Measurements from ENCODE around the gene RREB1.
A peak's percentile ranks its signal among the peaks of the same experiment; 100 is the strongest.

The RREB1 gene, protein sequence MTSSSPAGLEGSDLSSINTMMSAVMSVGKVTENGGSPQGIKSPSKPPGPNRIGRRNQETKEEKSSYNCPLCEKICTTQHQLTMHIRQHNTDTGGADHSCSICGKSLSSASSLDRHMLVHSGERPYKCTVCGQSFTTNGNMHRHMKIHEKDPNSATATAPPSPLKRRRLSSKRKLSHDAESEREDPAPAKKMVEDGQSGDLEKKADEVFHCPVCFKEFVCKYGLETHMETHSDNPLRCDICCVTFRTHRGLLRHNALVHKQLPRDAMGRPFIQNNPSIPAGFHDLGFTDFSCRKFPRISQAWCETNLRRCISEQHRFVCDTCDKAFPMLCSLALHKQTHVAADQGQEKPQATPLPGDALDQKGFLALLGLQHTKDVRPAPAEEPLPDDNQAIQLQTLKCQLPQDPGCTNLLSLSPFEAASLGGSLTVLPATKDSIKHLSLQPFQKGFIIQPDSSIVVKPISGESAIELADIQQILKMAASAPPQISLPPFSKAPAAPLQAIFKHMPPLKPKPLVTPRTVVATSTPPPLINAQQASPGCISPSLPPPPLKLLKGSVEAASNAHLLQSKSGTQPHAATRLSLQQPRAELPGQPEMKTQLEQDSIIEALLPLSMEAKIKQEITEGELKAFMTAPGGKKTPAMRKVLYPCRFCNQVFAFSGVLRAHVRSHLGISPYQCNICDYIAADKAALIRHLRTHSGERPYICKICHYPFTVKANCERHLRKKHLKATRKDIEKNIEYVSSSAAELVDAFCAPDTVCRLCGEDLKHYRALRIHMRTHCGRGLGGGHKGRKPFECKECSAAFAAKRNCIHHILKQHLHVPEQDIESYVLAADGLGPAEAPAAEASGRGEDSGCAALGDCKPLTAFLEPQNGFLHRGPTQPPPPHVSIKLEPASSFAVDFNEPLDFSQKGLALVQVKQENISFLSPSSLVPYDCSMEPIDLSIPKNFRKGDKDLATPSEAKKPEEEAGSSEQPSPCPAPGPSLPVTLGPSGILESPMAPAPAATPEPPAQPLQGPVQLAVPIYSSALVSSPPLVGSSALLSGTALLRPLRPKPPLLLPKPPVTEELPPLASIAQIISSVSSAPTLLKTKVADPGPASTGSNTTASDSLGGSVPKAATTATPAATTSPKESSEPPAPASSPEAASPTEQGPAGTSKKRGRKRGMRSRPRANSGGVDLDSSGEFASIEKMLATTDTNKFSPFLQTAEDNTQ (N-terminal part only)

DNA sequence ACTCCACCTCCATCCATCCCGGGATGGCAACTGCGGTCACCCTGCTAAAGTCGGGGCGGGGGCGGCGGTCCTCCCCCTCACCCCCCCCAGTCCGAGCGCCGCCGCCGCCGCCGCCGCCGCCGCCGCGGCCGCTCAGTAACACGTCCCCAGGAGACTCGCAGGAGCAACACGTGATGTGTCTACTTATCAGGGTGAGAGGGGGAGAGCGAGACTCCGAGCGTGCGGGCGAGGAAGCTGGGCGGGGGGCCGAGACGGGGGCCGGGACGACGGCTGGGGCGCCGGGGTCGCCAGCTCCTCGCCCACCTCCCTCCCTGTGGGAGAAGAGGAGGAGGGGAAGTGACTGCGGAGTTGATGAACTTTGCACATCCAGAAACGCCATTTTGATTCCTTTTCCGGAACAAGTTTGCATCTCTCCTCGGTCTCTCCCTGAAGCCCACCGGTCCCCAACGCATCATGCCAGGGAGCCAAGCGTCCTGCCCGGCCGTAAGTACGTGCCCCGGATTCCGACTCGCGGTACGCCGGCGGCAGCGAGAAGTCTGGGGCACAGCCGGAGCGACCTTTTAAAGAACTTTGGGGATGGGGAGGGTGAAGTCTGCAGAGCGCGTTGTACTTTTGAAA is at the start of gene RREB1:
Gene RREB1, plus strand, starts transcription at position 384 of the 618 bp plus-strand sequence. CDS start 73,951 bp downstream, outside the sequence.
- no peak for DNase-seq

DNA sequence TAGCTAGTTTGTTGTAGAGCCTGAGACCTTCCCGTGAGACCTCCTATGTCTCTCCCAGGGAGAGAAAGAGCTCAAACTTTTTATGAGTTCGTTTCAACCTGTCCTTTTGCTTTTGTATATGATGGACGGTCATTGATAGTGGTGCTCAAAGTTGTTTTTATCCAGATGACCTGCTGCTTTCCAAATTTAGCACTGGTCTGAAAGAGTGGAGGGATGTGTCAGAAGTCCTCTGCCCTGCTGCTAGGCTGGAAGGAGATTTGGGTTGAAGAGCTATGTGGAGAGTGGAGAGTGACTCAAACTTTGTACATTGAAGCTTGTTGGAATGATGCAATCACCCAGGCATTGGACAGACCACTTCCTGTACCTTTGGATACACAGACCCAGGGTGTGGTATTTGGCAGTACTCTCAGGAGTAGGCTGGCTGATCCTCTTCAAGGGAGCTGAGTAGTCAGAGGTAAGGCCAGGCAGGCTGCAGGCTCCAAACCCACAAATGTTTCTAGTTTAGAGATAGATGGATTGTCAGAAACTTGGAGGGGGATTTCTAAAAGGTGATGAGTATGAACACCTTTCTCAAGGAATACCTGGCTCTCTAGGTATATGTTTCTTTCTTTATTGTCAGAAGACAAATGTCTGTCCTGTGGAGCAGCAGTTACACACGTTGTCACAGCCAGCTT is 49.4 kb upstream of the RREB1 start:
- no peak for DNase-seq

DNA sequence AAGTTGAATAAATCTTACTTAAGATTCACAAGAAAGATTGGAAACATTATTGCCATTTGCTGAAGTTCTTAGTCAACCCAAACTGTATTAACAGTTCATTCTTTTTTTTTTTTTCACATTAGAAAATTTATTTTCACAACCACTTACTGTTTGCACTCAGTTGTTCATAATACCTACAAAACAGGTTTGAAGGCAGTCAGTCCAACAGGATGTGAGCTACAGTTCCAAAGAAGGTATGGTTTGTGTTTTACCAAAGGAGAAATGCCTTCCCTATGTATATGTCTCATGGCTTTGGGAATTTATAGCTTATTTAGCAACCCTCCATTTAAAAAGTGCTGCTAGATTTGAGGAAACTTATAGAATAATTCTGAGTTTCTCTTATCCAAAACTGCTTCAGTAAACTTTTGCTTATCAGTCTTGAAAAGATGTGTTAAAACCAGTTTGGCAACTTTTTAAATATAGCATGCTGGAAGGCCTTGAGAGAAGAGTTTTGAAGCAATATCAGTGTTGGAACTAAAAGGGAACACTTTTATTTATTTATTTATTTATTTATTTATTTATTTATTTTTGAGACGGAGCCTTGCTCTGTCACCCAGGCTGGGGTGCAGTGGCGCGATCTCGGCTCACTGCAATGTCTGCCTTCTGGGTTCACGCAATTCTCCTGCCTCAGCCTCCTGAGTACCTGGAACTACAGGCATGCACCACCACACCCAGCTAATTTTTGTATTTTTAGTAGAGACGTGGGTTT is 46.8 kb upstream of the RREB1 start:
- no peak for DNase-seq

DNA sequence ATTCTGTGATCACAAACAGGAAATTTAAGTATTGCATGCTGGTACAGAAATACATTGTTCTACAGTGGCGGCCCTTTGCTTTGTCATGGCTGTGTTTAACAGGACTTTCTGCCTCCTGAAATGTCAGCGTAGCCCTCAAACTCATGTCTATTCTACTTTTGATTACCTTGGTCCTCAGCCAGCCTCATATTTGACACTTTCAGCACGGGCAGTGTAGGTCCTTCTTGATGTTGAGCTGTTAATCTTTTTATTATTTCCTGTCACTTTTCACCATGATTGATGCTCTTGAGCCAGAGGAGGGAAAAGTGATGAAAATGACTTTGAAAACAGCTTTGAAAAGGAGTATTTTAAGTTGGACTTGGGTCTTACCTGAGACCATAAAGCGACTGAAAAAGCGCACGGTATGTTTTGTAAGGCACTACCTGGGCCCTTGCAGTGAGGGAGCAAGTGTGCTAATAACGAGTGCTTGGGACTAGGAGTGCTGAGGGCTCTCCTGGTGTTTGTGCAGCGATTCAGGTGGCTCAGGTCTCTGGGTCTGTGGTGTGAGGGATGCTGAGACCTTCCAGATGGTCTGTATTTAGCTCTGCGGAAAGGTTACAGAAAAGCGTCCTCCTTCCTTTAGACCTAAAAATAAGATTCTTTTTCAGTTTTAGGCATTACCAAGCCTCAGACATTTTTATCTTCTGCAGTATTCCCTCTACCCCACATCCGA is 45.2 kb upstream of the RREB1 start:
- no peak for DNase-seq

DNA sequence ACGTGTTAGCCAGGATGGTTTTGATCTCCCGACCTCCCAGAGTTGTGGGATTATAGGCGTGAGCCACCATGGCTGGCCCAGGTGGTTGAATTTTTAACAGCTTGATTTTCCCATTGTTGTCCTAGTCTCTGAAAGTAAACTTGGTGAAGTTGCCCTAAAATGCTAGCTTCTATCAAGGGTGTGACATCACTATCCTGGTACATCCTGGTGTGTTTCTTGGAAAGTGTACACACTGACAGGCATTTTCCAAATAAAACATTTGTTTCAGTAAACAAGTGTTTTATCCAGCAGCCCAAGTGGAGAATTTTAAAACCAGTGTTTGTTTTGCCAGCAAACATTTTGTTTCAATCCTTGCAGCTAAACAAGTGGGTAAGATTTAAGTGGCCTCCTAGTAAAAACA is 40.5 kb upstream of the RREB1 start:
- no peak for DNase-seq

DNA sequence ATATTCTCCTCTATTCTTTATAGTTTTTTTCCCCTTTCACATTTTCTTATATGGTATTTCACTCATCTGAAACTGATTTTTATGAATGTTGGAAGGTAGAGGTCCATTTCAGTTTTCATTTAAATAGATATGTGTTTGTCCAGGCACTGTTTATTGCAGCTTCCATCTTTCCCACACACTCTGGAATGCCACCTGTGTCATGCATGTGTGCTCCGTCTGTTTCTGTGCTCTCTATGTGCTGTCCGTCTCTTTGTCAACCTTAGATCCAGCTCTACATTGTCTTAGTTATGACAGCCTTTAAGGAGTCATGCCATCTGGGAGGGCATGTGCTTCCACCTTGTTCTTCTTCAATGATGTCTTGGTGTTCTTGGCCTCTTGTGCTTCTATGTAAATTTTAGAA is 36.4 kb upstream of the RREB1 start:
- DNase-seq = no peak

DNA sequence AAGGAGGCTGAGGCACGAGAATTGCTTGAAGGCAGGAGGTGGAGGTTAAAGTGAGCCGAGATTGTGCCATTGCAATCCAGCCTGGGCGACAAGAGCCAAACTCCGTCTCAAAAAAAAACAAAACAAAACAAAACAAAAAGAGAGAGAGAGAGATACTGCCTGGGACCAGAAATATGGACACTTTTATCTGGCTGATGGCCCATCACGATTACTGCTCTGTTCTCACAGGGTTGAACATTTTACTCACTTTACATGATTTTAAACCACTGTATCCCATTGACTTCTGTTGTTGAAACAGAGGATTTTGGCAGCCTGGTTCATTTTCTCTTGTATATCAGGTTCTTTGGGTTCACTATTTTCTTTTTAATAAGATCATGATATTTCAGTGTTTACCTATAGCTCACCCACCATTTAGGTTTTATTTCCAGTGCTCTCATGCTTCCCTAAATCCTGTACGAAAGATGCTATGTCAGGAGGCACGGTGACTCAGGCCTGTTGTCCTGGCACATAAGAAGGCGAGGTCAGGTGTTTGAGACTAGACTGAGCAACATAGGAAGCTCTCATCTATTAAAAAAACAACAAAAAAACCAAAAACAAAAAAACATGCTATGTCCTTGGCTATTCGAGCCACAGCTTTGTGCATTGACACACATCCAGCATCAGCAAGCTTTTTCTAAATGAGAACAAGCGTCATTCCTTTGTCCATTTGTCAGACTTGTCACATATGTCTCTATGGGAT is 34.5 kb upstream of the RREB1 start:
- no peak for DNase-seq

DNA sequence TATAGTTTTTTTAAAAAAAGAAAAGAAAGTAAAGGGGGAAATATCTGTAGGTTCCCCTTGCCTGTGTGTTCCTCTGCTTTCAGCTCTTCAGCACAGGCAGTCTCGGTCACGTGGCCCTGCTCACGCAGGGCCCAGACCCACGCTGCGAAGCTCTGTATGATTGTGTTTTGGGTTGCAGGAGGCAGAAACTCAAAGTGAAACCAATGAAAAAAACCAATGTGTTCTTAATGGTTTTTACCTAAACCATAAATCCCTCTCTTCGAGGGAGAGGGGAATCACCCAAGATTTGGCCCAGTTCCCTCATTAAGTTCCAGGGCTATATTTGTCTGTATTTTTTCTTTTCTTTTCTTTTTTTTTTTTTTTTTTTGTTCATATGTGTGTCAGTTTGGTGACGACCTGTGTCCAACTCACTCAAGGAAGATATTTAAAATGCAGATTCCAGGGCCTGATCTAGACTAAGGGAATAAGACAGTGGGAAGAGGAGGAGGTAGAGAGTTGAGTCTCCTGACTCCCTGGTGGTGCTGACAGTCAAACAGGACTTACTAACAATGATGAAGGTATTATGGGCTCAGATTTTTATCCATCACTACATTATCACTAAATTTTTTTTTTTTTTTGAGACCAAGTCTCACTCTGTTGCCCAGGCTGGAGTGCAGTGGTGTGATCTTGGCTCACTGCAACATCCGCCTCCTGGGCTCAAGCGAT is 33.8 kb upstream of the RREB1 start:
- DNase-seq = no peak

DNA sequence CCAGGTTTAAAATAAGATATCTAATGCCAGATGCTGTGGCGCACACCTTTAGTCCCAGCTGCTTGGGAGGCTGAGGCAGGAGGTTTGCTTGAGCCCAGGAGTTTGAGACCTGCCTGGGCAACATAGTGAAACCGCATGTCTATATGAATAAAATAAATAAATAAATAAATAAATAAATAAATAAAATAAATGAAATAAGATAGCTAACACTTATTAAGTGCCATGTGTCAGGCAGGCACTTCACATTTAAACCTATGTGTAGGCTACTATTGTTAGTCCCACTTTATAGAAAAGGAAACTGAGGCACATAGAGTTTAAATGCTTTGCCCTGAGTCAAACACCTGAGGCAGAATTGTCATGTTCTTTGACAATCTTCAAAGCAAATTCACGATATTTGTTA is 32.9 kb upstream of the RREB1 start:
- DNase-seq = no peak

DNA sequence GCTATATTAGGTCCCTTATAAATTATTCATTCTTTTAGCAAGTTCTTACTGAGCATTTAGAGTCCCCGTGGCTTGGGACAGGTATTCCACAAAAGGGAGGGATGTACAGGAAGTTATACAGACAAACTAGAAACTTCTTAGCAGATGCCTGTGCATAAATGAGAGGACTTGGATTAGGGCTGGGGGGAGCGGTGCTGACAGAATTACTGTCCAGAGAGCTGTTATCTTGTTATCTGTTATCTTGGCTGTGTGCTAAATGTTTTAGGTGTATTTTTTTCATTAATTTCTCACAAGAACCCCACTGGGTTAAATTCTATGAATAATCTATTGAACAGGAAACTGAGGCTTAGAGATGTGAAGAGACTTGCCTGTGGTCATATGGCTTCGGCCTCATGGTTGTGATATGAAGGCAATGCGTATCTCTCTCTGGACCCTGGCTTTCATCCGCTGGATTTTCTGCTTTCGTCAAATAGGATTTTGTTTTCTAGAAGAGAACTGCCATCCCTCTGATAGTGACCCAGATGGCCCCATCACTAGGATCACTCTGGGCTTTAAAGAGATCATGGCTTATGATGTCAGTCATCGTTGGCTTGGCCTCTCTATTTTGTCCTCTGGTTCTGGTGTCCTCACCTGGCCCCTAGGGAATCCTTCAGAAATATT is 32.3 kb upstream of the RREB1 start:
- no peak for DNase-seq

DNA sequence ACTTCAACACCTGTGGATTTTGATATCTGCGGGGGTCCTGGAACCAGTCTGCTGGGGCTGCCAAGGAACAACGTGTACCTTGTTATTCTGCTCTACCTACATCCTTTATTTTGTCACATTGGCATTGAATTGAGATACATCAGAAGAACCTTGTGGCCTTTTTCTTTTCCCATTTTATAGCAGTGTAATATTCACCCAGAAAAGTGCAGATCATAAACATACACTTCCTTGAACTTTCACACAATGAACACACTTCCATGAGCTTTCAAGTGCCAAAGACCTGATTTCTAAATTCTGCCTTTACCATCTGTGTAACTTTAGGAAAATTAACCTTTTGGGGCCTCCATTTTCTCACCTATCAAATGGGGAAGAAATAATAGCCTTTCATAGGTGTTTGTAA is 29.9 kb upstream of the RREB1 start:
- no peak for DNase-seq

DNA sequence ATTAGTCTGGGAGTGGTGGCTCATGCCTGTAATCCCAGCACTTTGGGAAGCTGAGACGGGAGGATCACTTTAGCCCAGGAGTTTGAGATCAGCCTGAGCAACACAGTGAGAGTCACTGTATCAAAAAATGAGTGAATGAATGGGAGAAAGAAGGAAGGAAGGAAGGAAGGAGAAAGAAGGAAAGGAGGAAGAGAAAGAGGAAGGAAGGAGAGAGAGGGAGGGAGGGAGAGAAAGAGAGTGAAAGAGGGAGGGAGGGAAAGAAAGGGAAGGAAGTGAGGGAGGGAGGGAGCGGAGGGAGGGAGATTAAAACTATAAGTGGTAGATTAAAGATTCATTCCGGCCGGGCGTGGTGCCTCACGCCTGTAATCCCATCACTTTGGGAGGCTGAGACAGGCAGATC is 28.9 kb upstream of the RREB1 start:
- no peak for DNase-seq

DNA sequence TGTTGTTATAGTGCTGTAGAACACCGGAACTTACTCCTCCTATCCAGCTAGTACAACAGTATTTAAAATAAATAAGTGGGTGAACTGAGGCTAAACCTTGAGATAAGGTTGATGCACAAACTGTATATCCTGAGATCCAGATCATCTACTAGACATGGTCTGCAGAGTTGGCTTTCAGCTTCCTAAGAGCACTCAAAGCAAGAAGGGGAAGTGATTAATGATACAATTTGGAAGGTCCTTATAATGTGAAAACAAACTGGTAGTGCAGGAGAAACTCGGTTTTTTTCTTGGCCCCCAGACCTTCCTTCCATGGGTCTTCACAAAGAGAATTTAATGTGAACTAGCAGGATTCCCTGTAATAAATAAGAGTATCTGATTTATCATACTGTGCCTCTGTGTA is 27.4 kb upstream of the RREB1 start:
- no peak for DNase-seq

DNA sequence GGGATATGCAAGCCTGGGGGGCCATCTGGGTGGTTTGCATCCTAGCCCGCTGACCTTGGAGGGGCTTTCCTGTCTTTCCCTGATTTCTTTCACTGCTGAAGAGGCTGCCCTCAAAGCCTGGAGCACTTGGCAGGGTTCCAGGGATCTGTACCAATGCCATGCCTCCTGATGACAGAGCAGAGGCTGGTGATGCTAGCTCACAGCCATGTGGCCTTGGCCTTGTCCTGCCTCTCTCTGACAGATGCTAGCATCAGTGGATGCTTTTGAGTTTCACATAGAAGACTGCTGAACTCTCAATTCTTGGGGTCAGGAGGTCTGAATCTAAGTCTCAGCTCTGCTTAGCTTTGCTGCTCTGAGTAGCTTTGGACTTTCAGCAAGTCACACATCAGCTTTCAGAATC is 21.9 kb upstream of the RREB1 start:
- DNase-seq = peak; percentile 19

DNA sequence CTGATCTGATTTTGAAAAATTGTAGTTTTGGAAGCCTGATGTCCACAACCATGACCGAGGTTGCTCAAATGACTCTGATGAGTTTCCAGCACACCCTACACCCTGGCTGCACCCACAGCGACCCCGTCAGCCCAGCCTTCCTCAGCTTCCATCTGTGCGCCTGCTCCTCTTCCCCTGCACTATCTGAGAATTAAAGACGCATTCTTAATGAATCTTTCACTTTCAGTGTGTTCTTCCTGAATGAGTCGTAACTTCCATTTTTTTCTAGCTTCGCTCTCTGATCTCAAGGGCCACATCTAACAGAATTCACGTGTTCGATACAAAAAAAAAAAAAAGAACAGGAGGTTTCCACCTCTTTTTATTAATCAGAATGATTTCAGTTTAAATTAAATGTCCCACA is 21.3 kb upstream of the RREB1 start:
- no peak for DNase-seq

DNA sequence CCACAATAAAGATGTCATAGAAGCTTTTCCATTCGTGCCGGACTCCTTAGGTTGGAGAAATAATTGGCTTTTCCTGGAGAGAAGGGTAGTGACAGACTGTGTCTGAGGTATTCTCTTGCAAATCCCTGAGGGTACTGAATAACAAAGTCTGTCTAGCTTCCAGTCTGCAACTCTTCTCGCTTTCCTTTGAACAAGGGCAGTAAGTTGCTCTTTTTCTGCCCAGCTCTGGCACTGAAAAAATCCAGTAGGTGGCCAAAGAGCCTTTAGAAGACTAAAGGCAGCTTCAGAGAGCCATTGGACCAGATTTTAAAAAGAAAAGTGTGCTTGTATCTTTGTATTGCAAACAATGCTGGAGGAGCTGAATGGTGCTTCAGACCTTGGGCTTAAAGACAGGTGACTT is 20.7 kb upstream of the RREB1 start:
- DNase-seq = no peak

DNA sequence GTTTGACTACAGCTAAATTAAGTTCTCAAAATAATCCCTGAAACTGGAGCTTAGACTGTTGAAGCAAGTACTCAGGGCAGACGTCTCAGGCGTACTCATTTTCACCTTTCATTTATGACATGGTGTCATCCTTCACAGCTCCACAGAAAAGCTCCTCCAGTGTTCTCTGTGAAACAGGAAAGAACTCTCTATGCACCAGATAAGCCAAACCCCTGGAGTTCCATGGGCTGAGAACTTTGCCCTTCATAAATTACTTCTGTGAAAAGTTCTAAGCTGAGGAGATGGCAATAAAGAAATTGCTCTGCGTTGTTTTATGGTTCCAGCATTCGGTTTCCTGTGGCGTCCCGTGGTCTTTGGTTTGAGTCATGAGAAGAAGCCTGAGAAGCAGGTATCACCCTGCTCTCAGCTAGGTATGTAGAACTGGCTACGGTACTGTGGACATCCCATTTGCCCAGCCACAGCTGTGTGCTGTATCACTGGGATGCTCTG is 20.2 kb upstream of the RREB1 start:
- no peak for DNase-seq

DNA sequence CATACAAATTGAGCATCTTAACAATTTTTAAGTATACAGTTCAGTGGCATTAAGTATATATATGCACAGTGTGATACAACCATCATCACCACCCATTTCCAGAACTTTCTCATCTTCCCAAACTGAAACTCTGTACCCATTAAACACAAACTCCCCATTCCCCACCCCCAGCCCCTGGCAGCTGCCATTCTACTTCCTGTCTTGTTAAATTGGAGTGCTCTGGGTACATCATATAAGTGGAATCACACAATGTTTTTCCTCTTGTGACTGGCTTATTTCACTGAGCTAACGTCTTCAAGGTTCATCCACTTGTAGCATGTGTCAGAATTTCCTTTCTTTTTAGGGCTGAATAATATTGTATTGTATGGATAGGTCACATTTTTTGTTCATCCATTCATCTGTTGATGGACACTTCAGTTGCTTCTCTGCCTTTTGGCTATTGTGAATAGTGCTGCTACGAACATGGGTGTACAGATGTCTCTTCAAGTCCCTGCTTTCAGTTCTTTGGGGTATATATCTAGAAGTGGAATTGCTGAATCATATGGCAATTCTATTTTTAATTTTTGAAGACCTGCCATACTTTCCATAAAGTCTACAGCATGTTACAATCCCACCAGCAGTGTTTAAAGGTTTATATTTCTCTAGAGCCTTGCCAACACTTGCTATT is 19.6 kb upstream of the RREB1 start:
- no peak for DNase-seq

Data from retina (tissue), 1 donor.